CD1c-positive myeloid dendritic cell (primary cell): ENCODE measurements around the gene IGF2R.
"Not testable (repeated sequence)": the region's sequence is repeated elsewhere in the genome, so short reads cannot be mapped to it uniquely, and the experiment has no call there.

Experiments used
- DNase-seq: peaks from one replicate; pipeline ENCODE4 v3.0.0-alpha.2; 2016; ENCODE audit errors: extremely low spot score

Gene IGF2R

DNA sequence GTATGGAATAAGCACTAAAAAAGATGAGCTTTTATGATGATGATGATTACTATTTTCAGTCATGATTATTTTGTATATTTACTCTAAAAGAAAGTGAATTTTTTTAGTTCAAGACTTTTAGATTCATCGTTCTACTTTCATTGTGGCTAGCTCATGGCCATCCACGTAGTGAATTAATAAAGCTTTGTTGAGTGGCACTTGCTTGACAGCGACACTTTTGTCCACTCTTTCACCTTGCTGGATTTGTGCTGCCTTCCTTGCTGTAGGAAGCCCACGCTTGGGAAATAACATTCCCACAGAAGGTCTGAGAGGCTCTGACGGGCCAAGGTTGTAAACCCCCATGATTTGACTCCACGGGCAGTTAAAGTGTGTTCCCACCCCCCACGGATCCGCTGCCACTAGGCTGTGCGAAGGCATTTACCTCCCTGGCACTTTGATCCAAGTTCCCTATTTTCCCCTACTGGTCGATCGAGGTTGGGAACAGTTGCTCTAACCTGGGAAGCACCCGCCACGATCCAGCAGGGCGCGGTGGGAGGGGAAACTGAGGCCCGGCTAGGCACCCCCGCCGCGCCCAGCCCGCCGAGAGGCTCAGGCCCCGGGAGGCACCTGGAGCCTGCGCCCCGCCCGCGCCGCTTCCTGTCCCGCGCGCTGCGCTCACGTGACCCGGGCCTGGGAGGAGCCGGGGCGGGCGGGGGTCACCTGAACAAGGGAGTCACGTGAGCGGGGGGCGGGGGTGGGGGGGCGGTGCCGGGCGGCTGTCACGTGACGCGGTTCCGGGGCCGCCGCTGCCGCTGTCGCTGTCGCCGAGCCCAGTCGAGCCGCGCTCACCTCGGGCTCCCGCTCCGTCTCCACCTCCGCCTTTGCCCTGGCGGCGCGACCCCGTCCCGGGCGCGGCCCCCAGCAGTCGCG, at the start of gene IGF2R:
Gene IGF2R, plus strand, starts transcription at position 788 of the 909 bp plus-strand sequence. CDS start 165 bp downstream, outside the sequence.
- peak; percentile 95 for DNase-seq

DNA sequence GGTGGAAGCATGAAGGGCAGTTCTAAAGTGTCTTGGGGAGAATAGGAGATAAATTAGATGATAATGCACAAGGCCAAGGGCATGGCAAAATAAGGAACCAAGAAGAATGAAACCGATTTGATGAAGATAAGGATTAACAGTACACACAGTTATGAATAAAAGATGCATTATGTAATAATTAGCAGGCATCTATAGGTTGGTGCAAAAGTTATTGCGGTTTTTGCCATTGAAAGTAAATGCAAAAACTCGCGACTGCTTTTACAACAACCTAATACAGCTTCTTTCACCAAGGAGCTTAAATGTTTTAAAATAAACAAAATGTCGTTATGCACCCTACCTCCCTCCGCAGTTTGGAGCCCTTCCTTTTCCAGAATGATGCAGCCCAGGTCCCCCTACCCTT, 49.1 kb upstream of the IGF2R start:
- DNase-seq = no peak

- not testable (repeated sequence) for DNase-seq
These were observed 44.7 kb upstream of the IGF2R start for GRCh38 chr6:159924150-159924549.

DNA sequence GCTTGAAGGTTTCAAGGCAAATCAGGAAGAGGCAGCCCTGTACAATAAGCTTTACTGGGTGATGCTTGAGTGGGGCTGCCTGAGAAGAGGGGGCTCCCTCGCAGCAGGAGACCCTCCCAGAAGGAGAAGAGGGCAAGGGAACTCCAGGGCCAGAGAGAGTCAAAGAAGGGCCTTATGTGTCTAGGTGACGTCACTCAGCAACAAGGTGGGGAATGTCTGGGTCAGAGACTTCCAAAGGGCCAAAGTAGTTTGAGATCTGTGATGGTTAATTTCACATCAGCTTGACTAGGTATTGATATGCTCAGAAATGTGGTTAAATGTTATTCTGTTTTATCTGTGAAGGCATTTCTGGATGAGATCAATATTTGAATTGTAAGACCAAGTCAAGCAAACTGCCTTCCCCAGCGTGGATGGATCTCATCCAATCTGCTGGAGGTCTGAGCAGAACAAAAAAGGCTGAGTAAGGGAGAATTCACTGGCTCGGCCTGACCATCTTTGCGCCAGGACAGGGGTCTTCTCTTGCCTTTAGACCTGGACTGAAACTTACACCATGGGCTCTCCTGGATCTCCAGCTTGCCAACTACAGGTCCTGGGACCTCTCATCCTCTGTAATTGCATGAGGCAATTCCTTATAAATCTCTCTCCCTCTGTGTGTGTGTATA, 42.2 kb upstream of the IGF2R start:
- no peak for DNase-seq

GRCh38 chr6:159929819-159930218, 39.1 kb upstream of the IGF2R start:
- peak; percentile 13 for DNase-seq

GRCh38 chr6:159931112-159931511, 37.8 kb upstream of the IGF2R start:
- no peak for DNase-seq

DNA sequence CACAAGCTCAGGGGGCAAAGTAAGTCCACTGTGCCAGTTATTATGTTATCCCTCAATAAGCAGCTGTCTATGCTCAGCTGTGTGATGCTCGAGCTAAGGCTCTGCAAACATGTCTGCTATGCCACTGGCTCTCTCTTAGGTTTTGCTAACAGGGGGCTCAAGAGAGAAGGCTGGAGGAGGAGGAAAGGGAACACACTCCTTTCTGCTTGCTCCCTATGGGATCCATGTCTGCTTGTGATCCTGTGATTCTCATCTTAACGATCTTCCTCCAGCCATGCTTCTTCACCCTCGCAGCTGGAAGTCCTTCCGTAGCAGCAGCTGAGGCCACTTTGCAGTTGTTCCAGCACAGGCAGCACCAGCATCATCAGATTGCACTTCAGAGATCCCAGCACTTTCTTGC, 37.0 kb upstream of the IGF2R start:
- no peak for DNase-seq

- no peak for DNase-seq
These were observed 35.8 kb upstream of the IGF2R start for GRCh38 chr6:159933077-159933476.

GRCh38 chr6:159934181-159934580, 34.7 kb upstream of the IGF2R start:
- DNase-seq = no peak

DNA sequence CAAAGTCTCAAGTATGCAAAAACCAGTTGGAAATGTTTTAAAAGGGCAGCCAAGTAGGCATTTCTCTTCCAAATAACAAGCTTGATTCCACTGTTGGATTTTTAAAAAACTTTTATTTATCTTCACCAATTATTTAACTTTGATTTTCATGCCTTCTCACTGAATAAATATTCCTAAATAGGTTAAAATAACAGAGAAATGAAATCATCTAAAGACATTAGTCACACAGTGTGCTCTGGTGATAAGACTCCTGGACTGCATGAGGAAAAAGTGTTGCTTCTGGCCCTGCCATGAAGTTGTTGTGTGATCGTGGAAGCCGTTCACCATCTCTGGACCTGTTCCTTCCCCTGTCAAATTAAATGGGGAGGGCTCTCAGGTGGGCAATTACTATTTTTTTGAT, 33.8 kb upstream of the IGF2R start:
- no peak for DNase-seq

DNA sequence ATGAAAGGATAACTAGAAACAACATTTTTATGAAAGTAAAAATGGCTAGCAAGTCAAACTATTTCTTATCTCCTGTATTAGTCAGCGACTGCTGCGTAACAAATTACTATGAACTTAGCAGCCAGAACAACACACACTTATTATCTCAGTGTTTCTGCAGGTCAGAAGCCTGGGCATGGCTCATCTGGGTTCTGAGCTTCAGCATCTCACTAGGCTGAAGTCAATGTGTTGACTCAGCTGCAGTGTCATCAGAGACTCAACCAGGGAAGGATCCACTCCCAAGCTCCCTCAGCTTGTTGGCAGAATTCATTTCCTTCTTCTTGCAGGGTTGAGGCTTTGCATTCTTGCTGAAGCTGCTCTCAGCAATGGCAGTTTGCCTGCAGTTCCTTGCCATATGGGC, 33.2 kb upstream of the IGF2R start:
- DNase-seq = no peak

DNA sequence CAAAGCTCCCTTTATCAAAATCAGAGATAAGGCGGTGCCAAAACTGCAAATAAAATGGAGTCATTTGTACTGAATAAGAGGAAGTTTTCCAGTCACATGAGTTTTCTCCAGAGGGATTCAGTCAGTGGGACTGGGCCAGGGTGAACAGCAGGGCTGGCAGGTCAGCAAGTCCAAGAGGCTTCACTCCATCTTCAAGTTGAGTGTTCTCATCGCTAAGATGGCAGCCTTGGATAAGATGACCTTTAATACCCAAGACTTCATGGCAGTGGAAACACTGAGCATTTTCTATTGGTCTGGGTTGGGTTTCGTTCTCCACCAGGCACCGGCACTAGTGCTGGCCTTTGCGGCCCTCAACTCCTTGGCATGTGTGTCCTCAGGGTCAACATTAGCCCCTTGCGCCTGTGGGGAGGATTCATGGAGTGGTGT, 29.3 kb upstream of the IGF2R start:
- DNase-seq = no peak

DNA sequence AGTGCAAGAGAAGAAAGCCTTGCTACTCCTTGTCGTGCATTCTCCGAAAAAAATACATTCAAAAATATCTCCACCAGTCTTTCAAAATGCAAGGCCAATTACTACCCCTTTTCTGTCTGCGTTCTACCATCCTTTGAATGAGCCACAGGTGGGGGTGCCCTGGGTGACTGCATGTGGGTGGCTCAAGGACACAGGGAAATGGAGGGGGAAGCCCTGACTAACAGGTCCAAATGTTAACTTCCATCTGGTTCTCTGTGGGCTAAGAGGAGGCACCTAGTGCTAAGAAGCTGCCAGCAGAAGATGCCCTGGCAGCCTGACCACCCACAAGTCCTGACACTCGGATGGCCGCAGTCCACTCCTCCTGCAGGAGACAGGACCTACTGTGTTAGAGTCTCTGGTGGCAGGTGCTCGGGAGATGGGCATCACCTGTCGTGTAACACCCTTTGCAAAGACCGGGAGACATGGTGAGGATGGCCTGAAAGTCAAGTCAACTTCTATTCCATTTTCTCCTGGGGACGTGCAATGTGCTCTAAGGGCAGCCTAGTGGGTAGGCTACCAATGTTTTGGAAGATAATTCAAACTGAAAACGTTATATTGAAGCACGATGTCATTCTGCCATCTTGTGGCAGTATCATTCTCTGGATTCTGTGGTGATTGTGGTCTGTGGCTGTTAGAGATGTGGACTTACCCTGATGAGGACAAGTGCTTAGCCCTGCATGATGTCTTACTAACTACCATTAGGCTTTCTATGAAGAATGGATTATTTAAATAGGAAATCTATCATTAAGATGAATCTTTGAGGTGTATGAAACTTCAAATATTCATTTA, 27.4 kb upstream of the IGF2R start:
- peak; percentile 57 for DNase-seq

DNA sequence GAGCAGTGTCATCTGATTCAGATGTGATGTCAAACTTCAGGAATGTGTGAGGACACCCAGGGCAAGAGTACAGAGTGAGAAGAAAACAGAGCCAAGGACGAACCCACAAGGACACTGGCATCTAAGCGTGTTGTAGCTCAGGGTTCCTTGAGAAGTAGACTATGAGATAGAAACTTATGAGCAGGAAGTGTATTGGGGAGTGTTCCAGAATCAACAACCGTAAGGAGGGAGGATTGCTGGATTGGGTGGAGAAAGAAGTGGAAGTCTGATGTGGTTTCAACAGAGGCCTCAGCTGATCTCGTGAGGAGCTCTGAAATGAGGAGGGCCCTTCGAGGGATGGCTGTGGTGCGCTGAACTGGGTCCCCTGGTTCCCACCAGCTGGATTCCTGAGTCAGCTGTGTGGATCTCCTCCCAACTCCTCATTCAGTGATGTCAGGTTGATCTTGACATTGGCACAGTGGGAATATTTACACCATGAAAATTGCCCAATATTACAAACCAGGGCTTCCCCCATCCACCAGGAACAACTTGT, 25.7 kb upstream of the IGF2R start:
- DNase-seq = peak; percentile 59

GRCh38 chr6:159943968-159944598, 24.8 kb upstream of the IGF2R start:
- DNase-seq = peak; percentile 81

DNA sequence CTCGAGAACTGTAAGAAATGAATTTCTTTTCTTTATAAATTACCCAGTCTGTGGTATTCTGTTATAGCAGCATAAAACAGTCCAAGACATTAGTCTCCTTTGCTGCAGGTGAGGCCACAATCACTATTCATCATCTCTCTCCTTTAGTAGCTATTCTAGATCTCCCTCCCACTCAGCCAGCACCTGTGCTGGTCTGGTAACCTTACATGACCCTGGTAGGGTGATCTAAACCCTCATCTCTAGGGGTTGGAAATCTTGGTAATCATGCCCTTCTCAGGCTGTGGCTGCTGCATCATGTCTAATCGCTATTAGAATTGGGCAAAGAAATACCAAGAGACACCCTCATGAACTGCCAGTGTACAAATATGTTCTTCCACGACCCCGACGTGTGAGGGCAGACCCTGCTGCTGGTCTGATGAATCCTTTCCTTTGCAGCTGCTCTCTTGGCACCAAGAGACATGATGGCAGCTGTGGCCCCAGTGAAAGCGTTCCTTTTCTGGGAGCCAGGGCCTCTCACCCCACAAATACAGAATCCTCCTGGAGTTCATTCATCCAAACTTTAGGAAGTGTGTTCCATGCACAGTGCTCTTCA, 23.0 kb upstream of the IGF2R start:
- DNase-seq = no peak

GRCh38 chr6:159946912-159947311, 22.0 kb upstream of the IGF2R start:
- DNase-seq = no peak

DNA sequence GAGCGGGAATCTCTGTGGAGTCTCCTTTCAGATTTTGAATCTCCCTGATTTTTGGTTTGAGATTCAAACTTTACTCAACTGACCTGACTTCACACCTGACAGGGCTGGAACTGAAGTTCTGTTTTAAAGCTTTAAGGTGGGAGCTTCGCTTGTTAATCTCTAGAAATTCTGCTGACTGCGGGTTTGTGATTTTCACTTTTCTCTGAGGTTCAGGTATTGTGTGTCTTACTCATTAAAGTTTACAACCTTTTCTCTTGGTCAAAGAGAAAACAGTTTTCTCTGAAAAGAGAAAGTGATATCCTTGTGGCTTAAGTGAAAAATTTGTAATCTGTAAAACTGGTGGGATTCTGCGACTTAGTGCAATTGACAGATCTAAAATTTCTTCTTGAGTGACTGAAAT, 20.7 kb upstream of the IGF2R start:
- no peak for DNase-seq

DNA sequence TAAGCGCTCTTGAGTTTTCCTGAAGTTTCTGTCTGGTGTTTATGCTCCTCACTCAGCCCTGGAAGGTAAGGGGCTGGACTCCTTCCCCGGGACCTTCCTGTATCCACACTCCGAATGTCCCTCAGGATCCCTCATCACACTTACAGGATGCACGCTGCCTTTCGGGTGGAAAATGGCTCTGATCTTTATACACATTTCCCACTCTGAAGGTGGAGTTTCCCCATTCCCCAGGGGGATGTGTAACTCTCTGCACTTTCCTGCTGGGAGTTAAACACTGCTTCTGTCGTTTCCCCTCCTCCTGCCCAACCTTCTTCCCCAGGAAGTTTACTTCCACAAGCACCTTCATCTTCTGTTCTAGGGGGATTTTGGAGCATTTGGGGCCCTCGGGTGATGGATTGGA, 17.1 kb upstream of the IGF2R start:
- DNase-seq = no peak

DNA sequence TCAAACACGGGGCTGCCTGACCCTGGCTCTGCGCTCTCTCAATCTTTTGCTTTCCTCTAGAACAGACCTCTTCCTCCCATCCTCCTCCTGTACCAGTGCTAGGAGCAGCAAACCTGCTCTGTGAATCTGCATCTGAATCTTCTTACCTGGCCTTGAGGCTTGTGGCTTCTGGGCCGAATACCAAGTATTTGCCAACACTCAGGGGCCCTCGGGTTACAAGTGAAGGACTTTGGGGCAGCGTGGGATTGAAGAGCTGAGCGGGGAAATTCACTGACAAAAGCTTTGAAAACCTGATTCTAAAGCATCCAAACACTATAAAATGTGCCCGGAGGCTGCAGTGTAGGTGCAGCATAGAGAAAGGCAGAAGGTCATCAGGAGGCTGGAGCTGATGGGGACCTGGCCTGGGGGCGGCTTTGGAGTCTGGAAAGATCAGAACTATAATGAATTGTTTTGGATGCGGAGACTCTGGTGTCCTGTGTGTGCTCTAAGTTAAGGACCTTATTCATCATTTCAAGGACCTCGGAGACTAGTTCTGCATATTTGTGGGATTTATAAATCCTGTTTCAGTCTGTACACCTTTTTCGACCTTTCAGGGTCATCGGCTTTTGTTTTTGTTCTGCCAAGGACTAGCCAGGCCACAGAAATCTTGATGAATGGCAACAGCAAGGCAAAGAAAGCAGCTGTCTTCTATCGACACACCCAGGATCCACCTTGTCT, 16.4 kb upstream of the IGF2R start:
- no peak for DNase-seq
